GM19397 (cell line): Measurements from ENCODE around the gene SCIMP.
"Not testable (repeated sequence)": the region's sequence is repeated elsewhere in the genome, so short reads cannot be mapped to it uniquely, and the experiment has no call there.

Experiments
- ATAC-seq: cut with Tn5 transposase; IDR thresholded peaks from one replicate; pipeline ENCODE4 v1.9.1; 2021; ENCODE audit warnings: mild to moderate bottlenecking, moderate library complexity; ENCODE audit not compliant: unreplicated experiment

SCIMP gene

DNA sequence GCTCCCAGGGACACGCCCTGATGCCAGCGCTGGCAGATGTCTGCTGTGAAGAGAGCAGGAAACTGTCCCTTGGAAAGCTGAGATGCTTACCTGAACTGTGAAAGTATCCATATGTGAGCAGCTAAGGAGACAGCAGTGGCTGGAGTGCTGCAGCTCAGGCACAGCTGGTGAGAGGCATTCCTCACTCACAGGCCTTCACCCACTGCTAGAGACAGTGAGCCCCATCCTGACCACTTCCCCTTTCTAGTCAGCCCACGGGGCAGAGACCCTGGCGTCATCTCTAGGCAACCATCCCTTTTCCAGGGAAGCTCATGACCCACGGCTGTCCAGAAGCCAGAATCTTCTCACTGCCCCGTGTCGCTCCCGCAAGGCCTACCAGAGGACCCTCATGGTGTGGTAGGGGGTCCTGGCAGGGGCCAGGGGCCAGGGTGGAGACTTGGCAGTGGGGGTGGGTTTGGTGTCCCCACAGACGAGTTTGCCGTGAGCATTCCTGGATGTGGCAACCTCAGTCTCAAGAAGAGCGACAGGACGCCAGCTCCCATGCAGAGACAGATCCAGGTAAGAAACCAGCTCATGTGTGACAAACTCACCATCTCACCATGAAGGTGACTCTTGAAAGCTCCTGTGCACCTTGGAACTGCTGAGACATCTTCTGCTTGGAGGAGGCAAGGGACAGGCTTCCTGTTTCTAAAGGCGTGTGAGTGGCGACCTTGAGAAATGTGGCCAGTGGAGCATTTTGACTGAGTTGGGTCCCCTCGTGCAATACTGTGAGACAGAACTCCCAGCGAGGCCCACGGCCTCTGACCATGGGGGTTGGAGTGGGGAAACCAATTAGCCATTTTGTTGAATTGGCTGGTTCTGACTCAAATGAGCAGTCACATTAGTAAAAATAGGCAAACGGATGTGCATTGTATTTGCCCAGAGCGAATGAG, at the start of gene SCIMP:
SCIMP (minus strand) TSS at position 216 of the 932 bp plus-strand sequence; CDS start at position 111, 105 bp downstream.
- ATAC-seq, result peak; percentile 49

DNA sequence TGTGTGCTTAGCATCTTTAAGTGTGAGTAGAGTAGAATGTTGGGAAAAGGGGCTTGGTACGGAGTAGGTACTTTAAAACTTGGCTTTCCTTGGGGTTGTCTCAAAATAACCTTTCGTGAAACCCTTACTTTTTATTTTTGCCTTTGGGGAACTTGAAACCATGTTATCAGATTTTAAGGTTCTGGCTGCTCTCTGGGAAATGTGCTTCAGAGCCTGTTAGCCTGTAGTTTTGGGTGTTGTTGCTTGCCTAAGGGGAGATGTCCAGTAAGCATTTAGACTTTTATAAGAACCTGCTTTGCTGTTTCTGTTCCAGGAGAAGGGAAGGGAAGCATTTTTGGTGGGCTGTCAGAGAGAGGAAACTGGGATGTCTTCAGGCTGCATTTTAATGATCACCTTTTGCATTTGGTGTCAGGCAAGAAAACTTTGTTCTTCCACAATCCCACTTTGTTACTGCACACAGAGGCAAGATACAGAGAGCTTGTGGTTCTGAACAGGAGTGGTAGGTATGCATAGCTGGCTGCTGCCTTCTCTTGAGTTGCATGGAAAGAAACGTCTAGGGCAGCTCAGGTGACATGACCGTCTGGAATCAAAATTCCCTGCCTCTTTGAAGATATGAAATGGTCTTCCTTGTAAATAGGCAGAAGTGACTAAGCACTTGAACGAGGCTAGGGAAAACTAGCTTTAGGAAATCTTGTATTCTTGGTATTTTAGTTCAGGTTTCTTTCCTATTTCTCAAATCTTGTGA, 49.1 kb upstream of the SCIMP start:
- ATAC-seq, result no peak

DNA sequence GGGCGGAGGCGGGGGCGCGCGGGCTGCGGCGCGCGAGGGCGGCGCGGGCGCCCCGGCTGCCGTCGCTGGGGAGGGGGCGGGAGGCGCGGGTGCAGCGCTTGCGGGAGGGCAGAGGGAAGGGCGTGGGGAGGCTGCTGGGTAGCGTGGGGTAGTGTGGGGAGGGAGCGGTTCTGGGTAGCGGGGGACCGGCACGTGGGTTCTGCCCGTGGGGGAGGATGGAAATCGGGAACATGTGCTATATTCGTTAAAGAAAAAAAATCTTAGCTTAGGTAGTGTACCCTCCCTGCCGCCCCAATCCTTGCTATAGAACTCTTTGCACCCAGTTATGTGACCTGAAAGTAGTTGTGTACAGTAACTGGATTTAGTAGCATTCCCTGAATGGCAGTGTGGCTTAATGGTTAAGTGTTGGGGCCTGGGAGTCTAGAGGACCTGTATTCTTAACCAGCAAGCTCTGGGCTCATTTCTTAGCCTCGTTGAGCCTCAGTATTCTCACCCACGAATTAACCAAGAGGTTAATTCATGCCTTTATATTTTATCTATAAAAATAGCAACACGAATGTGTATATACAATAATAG, 48.1 kb upstream of the SCIMP start:
- ATAC-seq, result no peak

DNA sequence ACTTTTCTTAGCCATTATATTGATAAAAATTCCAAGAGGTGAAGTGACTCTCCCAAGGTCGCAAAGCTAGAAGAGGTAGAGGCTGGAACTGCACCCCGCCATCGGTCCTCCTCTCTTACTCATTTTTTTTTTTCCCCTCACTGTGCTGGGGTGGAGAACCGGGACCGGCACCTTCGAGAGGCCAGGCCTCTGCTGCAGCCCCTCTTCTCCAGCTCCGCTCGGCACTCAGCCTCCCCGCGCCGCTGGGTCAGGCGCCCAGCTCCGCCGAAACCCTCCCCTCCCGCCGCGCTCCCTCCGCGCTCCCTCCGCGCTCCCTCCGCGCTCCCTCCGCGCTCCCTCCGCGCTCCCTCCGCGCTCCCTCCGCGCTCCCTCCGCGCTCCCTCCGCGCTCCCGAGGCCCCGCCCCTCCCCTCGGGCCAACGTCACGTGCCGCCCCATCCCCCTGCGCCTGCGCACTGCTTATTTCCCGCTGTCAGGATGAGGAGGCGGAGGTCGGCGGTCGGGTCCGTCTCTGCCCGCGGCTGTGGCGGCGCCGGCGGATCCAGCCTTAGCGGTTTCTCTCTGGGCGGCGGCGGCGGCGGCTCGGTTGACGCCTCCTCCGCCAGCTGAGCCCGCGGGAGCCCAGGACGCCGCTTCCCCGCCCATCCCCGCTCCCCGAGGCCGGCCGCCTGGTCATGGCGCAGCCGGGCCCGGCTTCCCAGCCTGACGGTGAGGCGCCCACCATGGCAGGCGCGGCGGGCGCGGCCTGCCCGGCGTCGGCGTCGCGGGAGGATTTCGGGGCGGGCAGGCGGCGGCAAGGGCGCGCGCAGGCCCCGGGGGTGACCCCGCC, 47.4 kb upstream of the SCIMP start, which contains the start of gene RABEP1:
RABEP1 (plus strand) TSS at position 471 of the 828 bp plus-strand sequence; CDS start at position 674, 203 bp downstream.
- ATAC-seq, result peak; percentile 91

DNA sequence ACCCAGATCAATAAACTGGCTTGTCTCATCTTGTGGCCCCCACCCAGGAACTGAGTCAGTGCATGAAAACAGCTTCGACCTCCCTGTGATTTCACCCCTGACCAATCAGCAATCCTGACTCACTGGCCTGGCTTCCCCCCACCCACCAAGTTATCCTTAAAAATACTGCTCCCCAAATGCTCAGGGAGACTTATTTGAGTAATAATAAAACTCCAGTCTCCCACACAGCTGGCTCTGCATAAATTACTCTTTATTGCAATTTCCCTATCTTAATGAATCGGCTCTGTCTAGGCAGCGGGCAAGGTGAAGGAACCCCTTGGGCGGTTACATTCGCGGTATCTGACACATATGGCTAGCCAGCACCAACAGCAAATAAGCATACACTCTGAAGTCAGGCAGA, 37.7 kb upstream of the SCIMP start:
- ATAC-seq, result no peak

DNA sequence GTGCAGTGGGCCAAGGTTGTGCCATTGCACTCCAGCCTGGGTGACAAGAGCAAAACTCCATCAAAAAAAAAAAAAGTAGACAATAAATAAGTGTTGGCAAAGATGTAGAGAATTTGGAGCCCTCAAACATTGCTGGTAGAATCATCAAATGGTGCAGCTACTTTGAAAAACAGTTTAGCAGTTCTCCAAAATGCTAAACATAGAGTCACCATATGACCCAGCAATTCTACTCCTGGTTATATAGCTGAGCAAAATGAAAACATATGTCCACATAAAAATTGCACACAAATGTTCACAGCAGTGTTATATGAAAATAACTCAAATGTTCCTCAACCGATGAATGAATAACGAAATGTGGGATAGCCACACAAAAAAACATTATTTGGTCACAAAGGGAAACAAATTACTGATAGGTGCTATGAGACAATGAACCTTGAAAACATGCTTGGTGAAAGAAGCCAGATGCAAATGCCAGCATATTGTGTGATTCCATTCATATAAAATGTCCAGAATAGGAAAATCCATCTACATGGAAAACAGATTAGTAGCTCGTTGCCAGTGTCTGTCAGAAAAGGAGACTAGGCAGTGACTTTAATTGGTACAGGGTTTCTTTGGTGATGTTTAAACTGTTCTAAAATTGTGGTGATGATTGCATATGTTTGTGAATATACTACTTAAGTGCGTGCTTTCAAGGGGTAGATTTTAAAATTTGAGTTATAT, 34.7 kb upstream of the SCIMP start:
- no peak for ATAC-seq

DNA sequence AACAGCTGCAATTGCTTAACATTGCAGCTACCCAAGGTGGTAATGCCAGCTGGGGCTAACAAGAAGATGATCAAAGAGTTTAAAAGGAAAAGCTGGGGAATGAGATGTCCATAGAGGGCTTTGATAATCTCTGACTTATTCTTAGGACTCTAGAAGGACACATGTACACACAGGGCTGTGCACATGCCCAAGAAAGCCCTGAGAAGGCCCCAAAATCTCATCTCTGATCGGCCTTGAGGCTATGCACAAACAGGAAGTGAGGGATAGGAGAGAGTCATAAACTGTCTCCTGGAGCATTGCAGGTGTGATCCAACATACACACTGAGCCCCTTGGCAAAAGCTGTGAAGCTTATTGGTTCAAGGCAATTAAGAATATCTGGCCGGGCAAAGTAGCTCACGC, 30.2 kb upstream of the SCIMP start:
- ATAC-seq, result no peak

DNA sequence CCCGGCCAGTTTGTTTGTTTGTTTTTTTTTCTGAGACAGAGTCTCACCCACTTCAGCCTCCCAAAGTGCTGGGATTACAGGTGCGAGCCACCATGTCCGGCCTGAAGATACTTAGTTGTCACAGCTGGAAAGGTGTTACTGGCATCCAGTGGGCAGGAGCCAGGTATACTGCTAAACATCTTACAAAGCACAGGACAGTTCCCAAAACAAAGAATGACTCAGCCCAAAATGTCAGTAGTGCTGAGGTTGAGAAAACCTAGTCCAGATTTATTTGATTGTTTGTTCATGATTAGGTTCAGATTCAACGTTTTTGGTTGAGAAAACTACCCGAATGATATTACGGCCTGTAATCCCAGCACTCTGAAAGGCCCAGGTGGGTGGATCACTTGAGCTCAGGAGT, 28.8 kb upstream of the SCIMP start:
- no peak for ATAC-seq

DNA sequence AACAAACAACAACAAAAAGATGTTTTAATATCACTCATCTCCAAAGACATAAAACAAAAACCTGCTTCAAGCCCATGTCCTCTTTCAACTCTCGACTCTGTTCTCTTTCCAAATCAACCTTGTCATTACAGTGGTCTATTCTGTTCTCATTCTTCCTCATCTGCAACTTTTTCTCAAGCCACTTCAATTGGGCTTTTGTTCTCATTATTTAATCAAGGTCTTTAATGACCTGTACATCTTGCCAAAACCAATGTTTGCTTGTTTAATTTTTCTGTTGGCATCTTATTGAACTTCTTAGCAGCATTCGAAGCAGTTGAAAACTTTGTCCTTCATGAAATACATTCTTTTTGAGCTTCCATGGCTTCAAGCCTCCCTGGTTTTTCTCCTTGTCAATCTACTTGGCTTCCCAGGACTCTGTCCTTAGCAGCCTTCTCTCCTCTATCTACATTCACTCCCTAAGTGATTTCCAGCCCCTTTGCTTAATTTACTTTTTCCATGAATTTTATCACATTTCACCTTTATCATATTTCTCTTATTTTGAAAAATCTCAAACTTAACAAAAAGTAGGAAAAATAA, 27.8 kb upstream of the SCIMP start:
- ATAC-seq, result no peak

DNA sequence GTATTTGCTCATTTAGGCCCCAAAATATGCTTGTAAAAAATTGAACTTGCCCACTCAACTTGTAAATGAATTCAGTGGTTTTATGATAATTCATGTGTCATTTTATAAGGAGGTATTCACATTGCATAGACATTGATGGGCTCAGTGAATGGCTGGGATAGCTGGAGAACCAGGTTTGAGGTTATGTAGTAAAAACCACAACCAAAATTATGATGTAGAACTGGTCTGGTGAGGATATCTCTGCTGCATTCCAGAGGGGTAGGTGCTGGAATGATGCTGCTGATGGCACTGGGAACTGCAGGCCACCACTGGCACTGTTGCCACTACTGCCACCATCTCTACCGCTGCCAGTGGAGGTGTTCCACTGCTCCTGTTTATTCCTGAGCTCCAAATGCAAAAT, 25.9 kb upstream of the SCIMP start:
- ATAC-seq, result no peak

DNA sequence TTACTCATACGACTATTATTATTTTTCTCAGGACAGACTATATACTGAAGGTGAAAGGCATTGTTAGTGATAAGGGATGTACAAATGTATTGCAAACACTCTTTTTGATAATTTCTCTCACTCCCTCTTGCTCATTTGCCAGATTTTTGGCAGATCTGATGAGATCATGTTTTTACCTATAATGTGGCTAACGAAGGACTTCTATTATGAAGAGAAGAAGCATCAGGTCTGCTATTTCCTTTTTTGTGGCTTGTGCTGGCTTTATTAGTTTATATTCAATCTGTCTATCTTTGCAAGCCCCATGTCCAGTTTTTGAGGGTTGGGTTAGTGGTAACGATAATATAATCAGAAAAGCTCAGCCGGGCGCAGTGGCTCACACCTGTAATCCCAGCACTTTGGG, 22.5 kb upstream of the SCIMP start:
- no peak for ATAC-seq

DNA sequence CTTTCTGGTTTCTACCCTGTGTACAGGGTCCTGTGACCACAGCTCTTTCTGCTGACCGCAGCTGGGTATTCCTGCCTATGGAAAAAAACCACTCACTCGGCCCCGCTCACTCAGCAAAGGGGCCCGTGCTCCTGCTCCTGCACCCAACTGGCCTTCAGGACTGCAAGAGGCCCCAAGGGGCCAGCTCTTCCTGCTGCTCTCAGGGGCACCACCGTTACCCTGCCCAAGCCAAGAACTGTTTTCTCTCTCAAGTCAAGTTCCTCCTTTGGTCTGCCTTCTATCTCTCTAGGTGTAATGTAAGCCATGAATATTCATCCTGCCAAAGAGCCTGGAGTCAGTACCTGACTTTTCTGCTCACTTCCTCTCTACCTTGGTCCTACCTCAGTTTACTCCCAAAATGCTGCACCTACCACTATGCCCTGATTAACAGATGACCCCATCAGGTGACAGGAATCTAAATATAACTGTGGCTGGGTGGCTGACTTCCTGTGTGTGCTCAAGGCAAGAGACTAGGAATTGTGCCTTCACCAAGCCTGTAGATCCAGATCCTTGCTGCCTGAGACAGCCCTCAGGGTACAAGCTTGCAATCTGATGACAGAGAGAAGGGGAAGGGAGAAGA, 20.4 kb upstream of the SCIMP start:
- no peak for ATAC-seq

DNA sequence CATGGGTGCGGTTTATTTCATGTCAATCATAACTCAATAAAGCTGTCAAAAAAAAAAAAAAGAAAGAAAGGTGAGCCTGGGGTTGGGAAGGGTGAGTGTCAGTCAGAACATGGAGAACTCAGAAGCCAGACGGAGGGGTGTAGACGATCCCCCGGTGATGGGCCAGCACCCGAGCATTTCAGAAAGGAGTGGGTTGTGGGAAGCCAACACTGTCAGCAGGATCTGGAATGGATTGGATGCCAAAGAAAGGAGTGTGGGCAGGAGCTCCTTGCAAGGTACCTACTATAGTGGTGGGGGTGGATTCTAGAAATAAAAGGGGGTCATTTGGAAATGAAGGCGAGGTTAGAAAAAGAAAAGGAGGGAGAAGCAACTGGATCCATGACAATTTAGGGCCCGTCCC, 19.8 kb upstream of the SCIMP start:
- no peak for ATAC-seq

DNA sequence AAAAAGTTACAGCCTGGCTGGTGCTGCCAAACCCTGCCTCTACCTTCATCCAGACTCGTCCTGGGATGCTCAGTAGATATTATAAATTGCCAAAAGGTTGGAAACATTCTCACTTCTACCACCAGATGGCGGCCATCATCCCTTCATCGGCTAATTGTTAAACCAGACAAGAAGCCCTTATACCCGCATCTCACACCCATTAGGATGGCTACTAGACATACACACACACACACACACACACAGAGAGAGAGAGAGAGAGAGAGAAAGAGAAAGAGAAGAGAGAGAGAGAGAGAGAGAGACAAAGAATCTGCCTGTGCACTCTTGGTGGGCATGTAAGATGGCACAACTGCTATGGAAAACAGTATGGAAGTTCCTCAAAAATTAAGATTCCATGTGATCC, 15.0 kb upstream of the SCIMP start:
- no peak for ATAC-seq

DNA sequence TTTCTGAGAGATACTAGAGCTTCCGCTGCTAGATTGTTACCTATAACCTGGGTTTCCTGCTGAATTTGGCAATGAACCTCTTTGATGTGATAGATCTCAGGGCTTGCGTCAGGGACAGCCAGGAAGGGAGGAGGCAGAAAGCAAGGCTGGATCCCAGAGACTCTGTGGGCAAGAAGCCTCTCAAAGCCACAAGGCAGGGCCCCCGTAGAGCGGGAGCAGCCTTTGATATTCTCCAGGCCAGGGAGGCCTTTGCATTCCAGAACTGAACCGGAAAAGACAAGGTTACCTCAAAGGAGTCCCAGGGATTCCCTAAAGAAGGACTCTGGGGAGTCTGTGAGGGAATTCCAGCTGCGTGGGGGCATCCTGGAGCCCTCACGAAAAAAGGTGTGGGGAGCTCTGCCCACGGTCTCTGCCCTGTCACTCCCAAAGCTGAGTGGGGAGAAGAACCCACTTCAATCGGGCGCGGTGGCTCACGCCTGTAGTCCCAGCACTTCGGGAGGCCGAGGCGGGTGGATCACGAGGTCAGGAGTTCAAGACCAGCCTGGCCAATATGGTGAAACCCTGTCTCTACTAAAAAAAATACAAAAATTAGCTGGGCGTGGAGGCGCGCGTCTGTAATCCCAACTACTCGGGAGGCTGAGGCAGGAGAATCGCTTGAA, 14.3 kb upstream of the SCIMP start:
- no peak for ATAC-seq

DNA sequence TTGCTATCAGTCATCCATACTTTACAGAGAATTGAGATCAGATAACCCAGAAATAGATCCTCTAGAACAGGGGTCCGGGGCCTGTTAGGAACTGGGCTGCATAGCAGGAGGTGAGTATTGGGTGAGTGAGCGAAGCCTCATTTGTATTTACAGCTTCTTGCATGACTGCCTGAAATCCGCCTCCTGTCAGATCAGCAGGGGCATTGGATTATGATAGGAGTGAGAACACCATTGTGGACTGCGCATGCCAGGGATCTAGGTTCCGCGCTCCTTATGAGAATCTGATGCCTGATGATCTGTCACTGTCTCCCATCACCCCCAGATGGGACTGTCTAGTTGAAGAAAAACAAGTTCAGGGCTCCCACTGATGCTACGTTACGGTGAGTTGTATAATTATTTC, 13.0 kb upstream of the SCIMP start:
- ATAC-seq, result no peak

DNA sequence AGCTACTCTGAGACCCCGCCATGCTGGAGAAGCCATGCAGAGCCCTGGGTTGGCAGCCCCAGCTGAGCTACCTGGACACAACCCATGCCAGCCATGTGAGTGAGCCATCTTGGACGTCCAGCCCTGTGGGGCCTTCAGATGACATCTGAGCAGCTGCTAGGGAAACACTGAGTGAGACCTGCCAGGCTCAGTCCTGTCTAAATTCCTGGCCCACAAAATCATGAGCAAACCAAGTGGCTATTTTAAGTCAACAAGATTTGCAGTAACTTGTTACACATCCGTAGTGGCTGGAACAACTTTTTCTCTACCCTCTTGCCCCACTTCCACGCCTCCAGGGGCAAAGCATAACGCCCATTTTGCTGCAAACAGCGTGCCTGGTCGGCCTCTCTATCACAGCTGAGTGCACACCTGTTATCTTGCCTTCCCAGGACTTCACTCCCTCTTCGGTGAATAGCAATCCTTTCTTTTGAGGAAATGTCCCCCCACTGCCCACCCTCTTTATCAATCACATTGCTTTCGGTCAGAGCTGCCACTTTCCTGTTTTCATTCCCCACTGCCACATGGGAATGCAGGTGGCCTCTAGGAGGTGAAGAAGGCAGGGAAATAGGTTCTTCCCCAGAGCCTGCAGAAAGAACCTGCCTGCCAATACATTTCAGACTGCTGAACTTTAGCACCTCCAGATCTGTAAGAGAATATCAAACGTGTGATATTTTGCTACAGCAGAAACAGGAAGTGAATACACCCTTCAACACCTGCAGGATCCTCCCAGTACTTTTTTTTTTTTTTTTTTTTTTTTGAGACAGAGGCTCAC, 7.4 kb upstream of the SCIMP start:
- peak; percentile 45 for ATAC-seq

DNA sequence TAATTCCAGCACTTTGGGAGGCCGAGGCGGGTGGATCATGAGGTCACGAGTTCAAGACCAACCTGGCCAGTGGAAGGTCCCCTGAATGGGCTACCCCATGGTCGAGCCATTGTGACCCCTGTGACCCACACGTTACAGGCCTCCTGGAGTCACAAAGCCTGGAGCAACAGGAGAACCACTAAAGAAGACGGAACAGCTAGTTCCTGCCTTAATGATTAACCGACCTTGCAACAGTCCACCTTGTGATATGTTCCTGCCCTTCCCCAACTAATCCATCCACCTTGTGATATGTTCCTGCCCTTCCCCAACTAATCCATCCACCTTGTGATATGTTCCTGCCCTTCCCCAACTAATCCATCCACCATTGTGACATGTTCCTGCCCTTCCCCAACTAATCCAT, 5.1 kb upstream of the SCIMP start:
- not testable (repeated sequence) for ATAC-seq
